ENCODE results near the gene C4B.
"Not testable (repeated sequence)": the region's sequence is repeated elsewhere in the genome, so short reads cannot be mapped to it uniquely, and the experiment has no call there.

Gene C4B

DNA sequence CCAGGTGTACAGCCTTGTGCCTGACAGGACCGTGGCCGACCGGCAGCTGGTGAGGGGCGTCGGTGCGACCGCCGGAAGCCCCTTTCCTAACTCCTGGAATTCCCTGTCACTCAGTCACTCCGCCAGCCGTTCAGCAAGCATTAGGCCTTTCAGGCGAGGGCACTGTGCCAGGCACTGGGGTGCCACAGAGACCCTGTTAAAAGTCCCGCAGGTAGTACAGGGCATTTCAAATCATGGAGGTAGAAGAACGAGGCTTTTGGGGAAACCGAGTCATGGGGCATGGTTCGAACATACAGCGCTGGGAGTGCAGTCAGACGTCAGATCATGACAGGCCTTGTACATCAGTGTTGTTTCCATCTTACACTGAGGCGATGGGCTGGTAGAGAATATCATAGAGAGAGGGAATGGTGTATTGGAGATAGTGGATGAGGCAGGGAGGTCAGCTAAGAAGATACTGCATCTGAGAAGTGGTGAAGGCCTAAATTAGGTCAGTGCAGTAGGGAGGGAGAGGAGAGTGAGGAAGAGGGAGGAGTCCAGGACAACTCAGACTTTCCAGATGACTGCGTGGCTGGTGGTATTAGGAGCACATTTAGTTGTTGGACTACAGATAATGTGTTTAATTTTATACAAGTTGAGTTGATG lies 41.8 kb upstream of the C4B start:
- H3K4me1 ChIP-seq (ENCODE audit: control extremely low read depth in 1 of 4, control insufficient read depth in 4 of 4, insufficient read depth in 4 of 4, low read length in 3 of 4): peaks cover 3 to 27% (median 23%) of the 10 kb centered on the region in 4 experiments
- no peak for DNase-seq
- 12% methylated on average over 19 of the region's 19 CpGs for WGBS (ENCODE audit: insufficient coverage)
- no peaks in the 10 kb centered on the region for H3K9me3 ChIP-seq (ENCODE audit: control extremely low read depth in 1 of 5, control insufficient read depth in 4 of 5, insufficient read depth in 2 of 5, low read depth in 1 of 5, low read length in 4 of 5)
- POLR2A ChIA-PET: interaction anchor here (0.6 to 2.6 kb wide), 4 partner anchors 14 to 433 kb away, joined by 3 to 12 read pairs (median 4); partner anchors contain the start of genes NELFE and SKIC2
- peak overlapping the region; percentile 98 to 99 for H3K27ac ChIP-seq (ENCODE audit: insufficient read depth in 1 of 2, low read depth in 1 of 2, low read length in 2 of 2, poor library complexity in 1 of 2, severe bottlenecking in 2 of 2)
- peaks cover 3 to 29% (median 24%) of the 10 kb centered on the region in 4 experiments for H3K36me3 ChIP-seq (ENCODE audit: control insufficient read depth in 4 of 4, insufficient read depth in 4 of 4, low read length in 3 of 4)
- H3K4me3 ChIP-seq (ENCODE audit: control insufficient read depth in 1 of 7, extremely low read depth in 1 of 7, insufficient read depth in 4 of 7, low read depth in 2 of 7, low read length in 6 of 7): peak overlapping the region; percentile 80 to 95 (median 87)
- CTCF ChIA-PET: interaction anchor here (6.2 kb wide), 1 partner anchor 14 kb away, joined by 37 read pairs; the partner anchor contains the start of genes NELFE and SKIC2
- no peaks in the 10 kb centered on the region for H3K27me3 ChIP-seq (replicated peaks in 2 of 5; ENCODE audit: control insufficient read depth in 4 of 5, insufficient read depth in 5 of 5, low read length in 4 of 5)

- WGBS (ENCODE audit: insufficient coverage): 100% methylated on average over 1 of the region's 30 CpGs
- H3K9me3 ChIP-seq (ENCODE audit: control extremely low read depth in 1 of 5, control insufficient read depth in 4 of 5, insufficient read depth in 2 of 5, low read depth in 1 of 5, low read length in 4 of 5); H3K27me3 ChIP-seq (replicated peaks in 2 of 5; ENCODE audit: control insufficient read depth in 4 of 5, insufficient read depth in 5 of 5, low read length in 4 of 5); CTCF ChIA-PET; H3K4me3 ChIP-seq (ENCODE audit: control insufficient read depth in 1 of 7, extremely low read depth in 1 of 7, insufficient read depth in 4 of 7, low read depth in 2 of 7, low read length in 6 of 7); H3K27ac ChIP-seq (ENCODE audit: insufficient read depth in 1 of 2, low read depth in 1 of 2, low read length in 2 of 2, poor library complexity in 1 of 2, severe bottlenecking in 2 of 2); DNase-seq: not testable (repeated sequence)
- Histone ChIP-seq H3K36me3 (ENCODE audit: control insufficient read depth in 4 of 4, insufficient read depth in 4 of 4, low read length in 3 of 4) (peaks cover 0 to 11% (median 6%) of the 10 kb centered on the region in 4 experiments), H3K4me1 (ENCODE audit: control extremely low read depth in 1 of 4, control insufficient read depth in 4 of 4, insufficient read depth in 4 of 4, low read length in 3 of 4) (peaks cover 3 to 20% (median 17%) of the 10 kb centered on the region in 4 experiments)
- POLR2A ChIA-PET: interaction anchor here (0.6 kb wide), 1 partner anchor 87 kb away, joined by 3 read pairs; no protein-coding TSS in a partner anchor
Measured at GRCh38 chr6:31976065-31976464, 38.5 kb upstream of the C4B start.

DNA sequence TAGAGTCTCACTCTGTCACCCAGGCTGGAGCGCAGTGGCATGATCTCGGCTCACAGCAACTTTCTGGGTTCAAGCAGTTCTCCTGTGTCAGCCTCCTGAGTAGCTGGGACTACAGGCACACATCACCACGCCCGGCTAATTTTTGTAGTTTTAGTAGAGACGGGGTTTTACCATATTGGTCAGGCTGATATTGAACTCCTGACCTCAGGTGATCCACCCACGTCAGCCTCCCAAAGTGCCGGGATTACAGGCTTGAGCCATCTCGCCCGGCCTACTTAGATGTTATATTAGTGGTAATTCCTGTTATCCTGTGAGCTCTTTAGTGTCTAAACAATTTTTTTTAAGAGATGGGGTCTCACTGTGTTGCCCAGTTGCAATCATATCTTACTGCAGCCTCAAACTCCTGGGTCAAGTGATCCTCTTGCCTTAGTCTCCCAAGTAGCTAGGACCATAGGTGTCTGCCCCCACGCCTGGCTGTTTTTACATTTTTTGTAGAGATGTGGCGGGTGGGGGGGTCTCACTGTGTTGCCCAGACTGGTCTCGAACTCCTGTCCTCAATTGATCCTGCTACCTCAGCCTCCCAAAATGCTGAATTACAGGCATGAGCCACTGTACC lies 36.7 kb upstream of the C4B start:
- WGBS (ENCODE audit: insufficient coverage): 97% methylated on average over 9 of the region's 12 CpGs
- DNase-seq: no peak
- H3K27ac ChIP-seq (ENCODE audit: insufficient read depth in 1 of 2, low read depth in 1 of 2, low read length in 2 of 2, poor library complexity in 1 of 2, severe bottlenecking in 2 of 2): no peak overlapping the region
- H3K27me3 ChIP-seq (replicated peaks in 2 of 5; ENCODE audit: control insufficient read depth in 4 of 5, insufficient read depth in 5 of 5, low read length in 4 of 5): no peaks in the 10 kb centered on the region
- peaks cover 0 to 11% (median 6%) of the 10 kb centered on the region in 4 experiments for H3K36me3 ChIP-seq (ENCODE audit: control insufficient read depth in 4 of 4, insufficient read depth in 4 of 4, low read length in 3 of 4)
- CTCF ChIA-PET: no interaction called here
- no peak overlapping the region for H3K4me3 ChIP-seq (ENCODE audit: control insufficient read depth in 1 of 7, extremely low read depth in 1 of 7, insufficient read depth in 4 of 7, low read depth in 2 of 7, low read length in 6 of 7)
- POLR2A ChIA-PET: no interaction called here
- no peaks in the 10 kb centered on the region for H3K9me3 ChIP-seq (ENCODE audit: control extremely low read depth in 1 of 5, control insufficient read depth in 4 of 5, insufficient read depth in 2 of 5, low read depth in 1 of 5, low read length in 4 of 5)
- peaks cover 0 to 9% (median 6%) of the 10 kb centered on the region in 4 experiments for H3K4me1 ChIP-seq (ENCODE audit: control extremely low read depth in 1 of 4, control insufficient read depth in 4 of 4, insufficient read depth in 4 of 4, low read length in 3 of 4)

DNA sequence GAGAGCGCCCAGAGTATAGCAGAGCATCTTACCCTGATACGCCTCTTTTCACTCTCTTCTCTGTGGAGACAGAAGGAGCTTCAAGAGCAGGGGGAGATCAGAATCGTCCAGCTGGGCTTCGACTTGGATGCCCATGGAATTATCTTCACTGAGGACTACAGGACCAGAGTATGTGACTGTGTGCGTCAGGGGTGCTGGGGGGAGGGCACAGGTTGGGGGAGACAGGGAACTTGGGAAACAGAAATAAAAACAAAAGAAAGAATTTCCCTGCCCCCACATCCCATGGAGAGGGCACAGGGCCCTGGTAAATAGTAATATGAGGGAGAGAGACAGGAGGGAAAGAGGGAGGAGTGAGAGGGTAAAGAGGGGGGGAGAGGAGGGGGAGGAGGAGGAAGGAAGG lies 35.8 kb upstream of the C4B start:
- Histone ChIP-seq H3K36me3 (ENCODE audit: control insufficient read depth in 4 of 4, insufficient read depth in 4 of 4, low read length in 3 of 4) (peaks cover 0 to 11% (median 6%) of the 10 kb centered on the region in 4 experiments), H3K4me3 (ENCODE audit: control insufficient read depth in 1 of 7, extremely low read depth in 1 of 7, insufficient read depth in 4 of 7, low read depth in 2 of 7, low read length in 6 of 7) (no peak overlapping the region), H3K27me3 (replicated peaks in 2 of 5; ENCODE audit: control insufficient read depth in 4 of 5, insufficient read depth in 5 of 5, low read length in 4 of 5) (no peaks in the 10 kb centered on the region), H3K27ac (ENCODE audit: insufficient read depth in 1 of 2, low read depth in 1 of 2, low read length in 2 of 2, poor library complexity in 1 of 2, severe bottlenecking in 2 of 2) (no peak overlapping the region), H3K4me1 (ENCODE audit: control extremely low read depth in 1 of 4, control insufficient read depth in 4 of 4, insufficient read depth in 4 of 4, low read length in 3 of 4) (peaks cover 0 to 6% (median 0%) of the 10 kb centered on the region in 4 experiments), H3K9me3 (ENCODE audit: control extremely low read depth in 1 of 5, control insufficient read depth in 4 of 5, insufficient read depth in 2 of 5, low read depth in 1 of 5, low read length in 4 of 5) (no peaks in the 10 kb centered on the region)
- CTCF ChIA-PET: interaction anchor here (1.1 kb wide), 1 partner anchor 68 kb away, joined by 3 read pairs; no protein-coding TSS in a partner anchor
- no peak for DNase-seq
- POLR2A ChIA-PET: no interaction called here
- WGBS (ENCODE audit: insufficient coverage): 100% methylated on average over 4 of the region's 5 CpGs

DNA sequence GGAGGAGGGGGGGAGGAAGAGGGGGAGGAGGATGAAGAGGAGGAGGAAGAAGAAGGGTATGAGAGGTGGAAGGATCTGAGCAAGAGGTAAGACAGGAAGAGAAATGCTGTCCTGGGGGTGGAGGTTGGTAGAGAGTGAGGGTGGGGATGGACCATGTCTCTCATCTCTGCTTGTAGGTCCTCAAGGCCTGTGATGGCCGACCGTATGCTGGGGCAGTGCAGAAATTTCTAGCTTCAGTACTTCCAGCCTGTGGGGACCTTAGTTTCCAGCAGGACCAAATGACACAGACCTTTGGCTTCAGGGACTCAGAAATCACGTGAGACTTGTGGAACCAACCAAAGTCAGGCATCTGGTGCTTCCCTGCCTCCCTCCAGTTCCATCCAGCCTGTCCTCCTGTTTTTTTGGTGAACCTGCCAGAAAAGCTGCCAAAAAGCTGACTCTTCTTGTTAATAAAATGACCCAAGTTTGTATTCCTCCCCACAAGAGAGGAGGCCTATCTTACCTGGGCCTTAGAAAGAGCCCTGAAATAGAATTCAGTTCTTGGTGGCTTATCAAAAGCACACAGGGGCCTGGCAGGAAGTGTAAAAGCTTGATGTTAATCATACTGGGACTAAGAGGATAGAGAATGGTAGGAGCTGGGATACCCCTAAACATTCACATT lies 35.2 kb upstream of the C4B start:
- WGBS (ENCODE audit: insufficient coverage): 96% methylated on average over 3 of the region's 3 CpGs
- no peak for DNase-seq
- H3K27ac ChIP-seq (ENCODE audit: insufficient read depth in 1 of 2, low read depth in 1 of 2, low read length in 2 of 2, poor library complexity in 1 of 2, severe bottlenecking in 2 of 2): peak overlapping the region in 1 of 2 experiments; percentile 49
- H3K4me3 ChIP-seq (ENCODE audit: control insufficient read depth in 1 of 7, extremely low read depth in 1 of 7, insufficient read depth in 4 of 7, low read depth in 2 of 7, low read length in 6 of 7): no peak overlapping the region
- POLR2A ChIA-PET: no interaction called here
- H3K36me3 ChIP-seq (ENCODE audit: control insufficient read depth in 4 of 4, insufficient read depth in 4 of 4, low read length in 3 of 4): peaks cover 0 to 11% (median 6%) of the 10 kb centered on the region in 4 experiments
- CTCF ChIA-PET: interaction anchor here (1.0 to 1.1 kb wide), 2 partner anchors 28 to 68 kb away, joined by 3 read pairs; no protein-coding TSS in a partner anchor
- no peaks in the 10 kb centered on the region for H3K27me3 ChIP-seq (replicated peaks in 2 of 5; ENCODE audit: control insufficient read depth in 4 of 5, insufficient read depth in 5 of 5, low read length in 4 of 5)
- H3K4me1 ChIP-seq (ENCODE audit: control extremely low read depth in 1 of 4, control insufficient read depth in 4 of 4, insufficient read depth in 4 of 4, low read length in 3 of 4): peaks cover 0 to 6% (median 0%) of the 10 kb centered on the region in 4 experiments
- no peaks in the 10 kb centered on the region for H3K9me3 ChIP-seq (ENCODE audit: control extremely low read depth in 1 of 5, control insufficient read depth in 4 of 5, insufficient read depth in 2 of 5, low read depth in 1 of 5, low read length in 4 of 5)

- H3K4me1 ChIP-seq (ENCODE audit: control extremely low read depth in 1 of 4, control insufficient read depth in 4 of 4, insufficient read depth in 4 of 4, low read length in 3 of 4); H3K4me3 ChIP-seq (ENCODE audit: control insufficient read depth in 1 of 7, extremely low read depth in 1 of 7, insufficient read depth in 4 of 7, low read depth in 2 of 7, low read length in 6 of 7); H3K27ac ChIP-seq (ENCODE audit: insufficient read depth in 1 of 2, low read depth in 1 of 2, low read length in 2 of 2, poor library complexity in 1 of 2, severe bottlenecking in 2 of 2); H3K9me3 ChIP-seq (ENCODE audit: control extremely low read depth in 1 of 5, control insufficient read depth in 4 of 5, insufficient read depth in 2 of 5, low read depth in 1 of 5, low read length in 4 of 5); H3K27me3 ChIP-seq (replicated peaks in 2 of 5; ENCODE audit: control insufficient read depth in 4 of 5, insufficient read depth in 5 of 5, low read length in 4 of 5); DNase-seq; POLR2A ChIA-PET: not testable (repeated sequence)
- 100% methylated on average over 1 of the region's 13 CpGs for WGBS (ENCODE audit: insufficient coverage)
- H3K36me3 ChIP-seq (ENCODE audit: control insufficient read depth in 4 of 4, insufficient read depth in 4 of 4, low read length in 3 of 4): peaks cover 0 to 11% (median 6%) of the 10 kb centered on the region in 4 experiments
- CTCF ChIA-PET: interaction anchor here (1.0 kb wide), 1 partner anchor 29 kb away, joined by 3 read pairs; no protein-coding TSS in a partner anchor
Measured at GRCh38 chr6:31980195-31980876, 34.3 kb upstream of the C4B start.

Measured in common myeloid progenitor, CD34-positive (primary cell).